Glutamatergic neuron (in vitro differentiated cells): ENCODE data around the gene DUSP23. TPM values are rescaled to one million over a fixed set of nuclear protein-coding genes. Genes with fewer than 3 reads are reported as not detected.

ENCODE experiments used
- DNase-seq: peaks from one replicate; pipeline ENCODE4 v3.0.0; 2022
- H3K27ac Mint-ChIP-seq: one replicate; pipeline ENCODE4 v1.8.0; 2020; ENCODE audit warnings: mild to moderate bottlenecking, mixed read lengths, inconsistent platforms; ENCODE audit not compliant: unreplicated experiment
- H3K27me3 Mint-ChIP-seq: one replicate; pipeline ENCODE4 v1.8.0; 2020; ENCODE audit warnings: mild to moderate bottlenecking, moderate library complexity, mixed read lengths, inconsistent platforms; ENCODE audit not compliant: unreplicated experiment
- H3K36me3 Mint-ChIP-seq: one replicate; pipeline ENCODE4 v1.8.0; 2020; ENCODE audit warnings: mild to moderate bottlenecking, mixed read lengths, inconsistent platforms; ENCODE audit not compliant: unreplicated experiment
- H3K4me1 Mint-ChIP-seq: one replicate; pipeline ENCODE4 v1.8.0; 2020; ENCODE audit warnings: mild to moderate bottlenecking, low read depth, mixed read lengths, inconsistent platforms; ENCODE audit not compliant: unreplicated experiment
- H3K4me3 Mint-ChIP-seq: one replicate; pipeline ENCODE4 v1.8.0; 2020; ENCODE audit warnings: mild to moderate bottlenecking, mixed read lengths, inconsistent platforms; ENCODE audit not compliant: unreplicated experiment
- H3K9me3 Mint-ChIP-seq: one replicate; pipeline ENCODE4 v1.8.0; 2020; ENCODE audit warnings: mild to moderate bottlenecking, moderate library complexity, mixed read lengths, inconsistent platforms; ENCODE audit not compliant: unreplicated experiment
- CTCF ChIP-seq: fragments of 200-600 bp; sonication (generic); IDR thresholded peaks from one replicate; pipeline ENCODE4 v1.5.0; 2021; ENCODE audit not compliant: partially characterized antibody, unreplicated experiment
- total RNA-seq: library from RNA; stranded (reverse); fragmentation: NEBNext Ultra II Directional; extraction: Animal tissue kit (Norgen Biotek cat#: 25700); gene quantifications from one replicate; pipeline ENCODE4 v1.2.1, GENCODE V29; 2021; ENCODE audit not compliant: unreplicated experiment

DUSP23 gene
- total RNA-seq, 1 donor from 2014 or later, result 11.6 TPM

GRCh38 chr1:159825564-159825963 lies 44.8 kb downstream of the DUSP23 start:
- peaks cover 18% of the 10 kb centered on the region for H3K9me3 Mint-ChIP-seq
- H3K4me3 Mint-ChIP-seq, result no peak overlapping the region
- peaks cover 22% of the 10 kb centered on the region for H3K27me3 Mint-ChIP-seq
- TF ChIP-seq CTCF, result no peak
- H3K4me1 Mint-ChIP-seq, result peaks cover 36% of the 10 kb centered on the region
- no peak for DNase-seq
- H3K36me3 Mint-ChIP-seq, result no peaks in the 10 kb centered on the region
- H3K27ac Mint-ChIP-seq, result no peak overlapping the region

GRCh38 chr1:159826441-159827101 lies 45.8 kb downstream of the DUSP23 start, which contains the start of gene SLAMF8:
TSS of gene SLAMF8 (plus strand) at chr1:159826873. CDS start at chr1:159826899, 26 bp downstream.
- H3K4me1 Mint-ChIP-seq, result peaks cover 33% of the 10 kb centered on the region
- no peak for DNase-seq
- H3K36me3 Mint-ChIP-seq, result no peaks in the 10 kb centered on the region
- H3K9me3 Mint-ChIP-seq, result peaks cover 18% of the 10 kb centered on the region
- no peak for TF ChIP-seq CTCF
- H3K27me3 Mint-ChIP-seq, result peaks cover 22% of the 10 kb centered on the region
- H3K27ac Mint-ChIP-seq, result no peak within 1 kb of the TSS
- H3K4me3 Mint-ChIP-seq, result no peak within 1 kb of the TSS

- H3K4me3 Mint-ChIP-seq, result no peak overlapping the region
- H3K36me3 Mint-ChIP-seq, result no peaks in the 10 kb centered on the region
- H3K9me3 Mint-ChIP-seq, result peaks cover 18% of the 10 kb centered on the region
- no peak overlapping the region for H3K27ac Mint-ChIP-seq
- peaks cover 22% of the 10 kb centered on the region for H3K27me3 Mint-ChIP-seq
- TF ChIP-seq CTCF, result no peak
- H3K4me1 Mint-ChIP-seq, result peaks cover 33% of the 10 kb centered on the region
- DNase-seq, result no peak
Measured at GRCh38 chr1:159827102-159827490, 46.3 kb downstream of the DUSP23 start.

GRCh38 chr1:159827549-159827948 lies 46.8 kb downstream of the DUSP23 start:
- Mint-ChIP-seq H3K27ac (no peak overlapping the region), H3K9me3 (peaks cover 18% of the 10 kb centered on the region), H3K4me3 (no peak overlapping the region), H3K36me3 (no peaks in the 10 kb centered on the region), H3K27me3 (peaks cover 18% of the 10 kb centered on the region), H3K4me1 (peaks cover 29% of the 10 kb centered on the region)
- TF ChIP-seq CTCF, result no peak
- DNase-seq, result no peak

GRCh38 chr1:159828176-159828575 lies 47.4 kb downstream of the DUSP23 start:
- TF ChIP-seq CTCF, result no peak
- no peak overlapping the region for H3K4me3 Mint-ChIP-seq
- no peaks in the 10 kb centered on the region for H3K36me3 Mint-ChIP-seq
- DNase-seq, result no peak
- H3K4me1 Mint-ChIP-seq, result peaks cover 24% of the 10 kb centered on the region
- peaks cover 16% of the 10 kb centered on the region for H3K27me3 Mint-ChIP-seq
- H3K9me3 Mint-ChIP-seq, result peaks cover 14% of the 10 kb centered on the region
- no peak overlapping the region for H3K27ac Mint-ChIP-seq
